Measurements from ENCODE around the gene LHX3.
A peak's percentile ranks its signal among the peaks of the same experiment; 100 is the strongest.

LHX3 gene

DNA sequence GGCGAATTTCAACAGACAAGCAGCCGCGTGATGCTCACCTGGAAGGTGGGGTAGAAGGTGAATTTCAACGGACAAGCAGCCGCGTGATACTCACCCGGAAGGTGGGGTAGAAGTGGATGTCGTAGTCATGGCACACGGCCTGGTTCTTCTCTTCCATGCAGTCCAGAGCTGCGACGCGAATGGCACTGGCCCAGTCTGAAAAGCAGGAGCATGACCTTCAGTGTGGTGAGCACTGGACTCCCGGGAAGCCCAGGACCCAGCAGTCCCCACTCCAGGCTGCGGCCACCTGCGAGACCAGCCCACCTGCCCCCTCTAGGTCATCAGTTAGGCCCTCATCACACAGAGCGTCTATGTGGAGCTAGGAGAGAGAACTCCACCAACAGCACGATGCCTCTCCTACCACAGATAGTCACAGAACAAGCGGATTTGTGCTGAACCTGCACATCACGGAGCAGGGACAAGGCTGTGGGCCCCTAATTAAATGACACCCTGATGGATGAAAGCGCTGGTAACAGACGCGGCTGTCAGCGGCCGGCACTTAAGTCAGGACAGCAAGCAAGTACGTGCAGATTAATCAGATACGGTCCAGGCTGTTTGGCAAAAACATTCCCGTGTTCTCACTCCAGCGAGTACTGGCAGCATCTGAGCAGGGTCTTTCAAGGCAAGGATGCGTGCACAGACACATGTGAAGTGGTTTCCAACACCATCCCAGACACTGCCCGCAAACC, 21.9 kb upstream of the LHX3 start:
- peaks cover 50 to 83% of the 10 kb centered on the region in 2 donors for H3K4me1 Mint-ChIP-seq

DNA sequence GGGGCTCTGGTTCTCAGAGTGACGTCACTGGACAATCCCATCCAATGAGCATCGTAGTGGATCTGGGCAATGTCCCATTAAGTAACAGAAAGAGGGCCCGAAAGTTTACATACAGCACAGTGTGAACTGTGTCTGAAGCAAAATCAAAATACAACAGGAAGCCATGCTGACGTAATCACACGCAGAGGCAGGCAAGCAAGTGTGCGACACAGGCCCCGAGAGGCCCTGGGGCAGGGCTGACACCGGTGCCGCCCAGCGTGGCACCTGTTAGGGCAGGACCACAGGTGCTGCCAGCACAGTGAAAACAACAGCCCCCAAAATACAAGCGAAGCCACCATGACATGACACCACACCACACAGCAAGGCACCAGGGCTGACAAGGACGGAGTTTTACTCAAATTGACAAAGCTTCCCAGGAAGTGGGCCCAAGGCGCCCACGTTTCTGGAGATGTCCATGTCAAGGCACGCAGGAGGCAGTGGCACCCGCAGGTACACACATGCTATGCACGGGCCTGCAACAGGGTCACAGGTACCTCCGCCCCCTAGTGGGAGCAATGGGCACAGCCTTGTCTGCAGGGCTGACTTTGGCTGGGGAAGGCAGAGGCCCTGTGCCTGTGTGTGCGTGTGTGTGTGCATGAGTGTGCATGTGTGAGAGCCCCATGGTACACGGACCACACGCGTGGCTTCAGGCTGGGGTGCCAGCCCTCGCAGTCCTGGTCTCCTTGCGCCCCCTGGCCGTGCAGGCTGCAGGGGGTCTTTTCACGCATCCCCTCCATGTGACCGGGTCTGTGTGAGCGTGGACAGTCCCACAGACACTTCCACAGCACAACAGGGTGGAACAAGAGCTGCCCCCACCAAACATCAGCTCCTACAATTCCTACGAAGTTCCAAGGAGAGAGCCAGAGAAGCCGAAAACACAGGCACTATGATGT, 21.1 kb upstream of the LHX3 start:
- ATAC-seq (replicated peaks) (peak; percentile 83), DNase-seq (peak; percentile 65)
- Mint-ChIP-seq H3K27me3 (no peaks in the 10 kb centered on the region), H3K4me1 (peaks cover 44 to 77% of the 10 kb centered on the region in 2 donors), H3K9me3 (no peaks in the 10 kb centered on the region), H3K27ac (peak overlapping the region; percentile 97), H3K36me3 (peaks cover 51 to 71% of the 10 kb centered on the region in 2 donors), H3K4me3 (peak overlapping the region; percentile 62 to 66)

More for the DNA sequence above, 21.9 kb upstream of the LHX3 start:
- Mint-ChIP-seq H3K9me3 (no peaks in the 10 kb centered on the region), H3K4me3 (peak overlapping the region in 1 of 2 donors; percentile 46), H3K27me3 (no peaks in the 10 kb centered on the region), H3K27ac (peak overlapping the region; percentile 31), H3K36me3 (peaks cover 50 to 72% of the 10 kb centered on the region in 2 donors)
- no peak for ATAC-seq (replicated peaks)
- DNase-seq = no peak

DNA sequence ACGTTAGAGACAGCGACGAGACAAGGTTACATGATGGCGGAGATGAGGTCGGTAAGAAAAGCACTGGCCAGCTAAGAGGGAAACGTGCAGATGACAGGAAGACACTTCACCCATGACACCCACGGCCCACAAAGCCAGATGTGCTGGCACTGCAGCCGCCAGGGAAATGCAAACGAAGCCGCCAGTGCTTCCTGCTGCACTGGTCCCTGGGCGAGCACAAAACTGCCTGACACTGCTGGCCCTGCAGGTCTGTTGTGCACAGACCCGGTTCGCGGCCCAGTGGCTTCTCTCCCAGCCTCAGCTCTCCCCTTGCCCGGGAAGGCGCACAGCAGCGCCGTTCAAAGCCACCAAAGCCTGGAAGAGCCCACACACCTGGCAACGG, 20.4 kb upstream of the LHX3 start:
- peak overlapping the region; percentile 62 to 66 for H3K4me3 Mint-ChIP-seq
- H3K36me3 Mint-ChIP-seq = peaks cover 50 to 71% of the 10 kb centered on the region in 2 donors
- H3K4me1 Mint-ChIP-seq = peaks cover 40 to 77% of the 10 kb centered on the region in 2 donors
- DNase-seq (peak; percentile 60), ATAC-seq (replicated peaks) (peak; percentile 79)
- H3K27ac Mint-ChIP-seq = peak overlapping the region; percentile 97
- no peaks in the 10 kb centered on the region for H3K9me3 Mint-ChIP-seq
- H3K27me3 Mint-ChIP-seq = no peaks in the 10 kb centered on the region

DNA sequence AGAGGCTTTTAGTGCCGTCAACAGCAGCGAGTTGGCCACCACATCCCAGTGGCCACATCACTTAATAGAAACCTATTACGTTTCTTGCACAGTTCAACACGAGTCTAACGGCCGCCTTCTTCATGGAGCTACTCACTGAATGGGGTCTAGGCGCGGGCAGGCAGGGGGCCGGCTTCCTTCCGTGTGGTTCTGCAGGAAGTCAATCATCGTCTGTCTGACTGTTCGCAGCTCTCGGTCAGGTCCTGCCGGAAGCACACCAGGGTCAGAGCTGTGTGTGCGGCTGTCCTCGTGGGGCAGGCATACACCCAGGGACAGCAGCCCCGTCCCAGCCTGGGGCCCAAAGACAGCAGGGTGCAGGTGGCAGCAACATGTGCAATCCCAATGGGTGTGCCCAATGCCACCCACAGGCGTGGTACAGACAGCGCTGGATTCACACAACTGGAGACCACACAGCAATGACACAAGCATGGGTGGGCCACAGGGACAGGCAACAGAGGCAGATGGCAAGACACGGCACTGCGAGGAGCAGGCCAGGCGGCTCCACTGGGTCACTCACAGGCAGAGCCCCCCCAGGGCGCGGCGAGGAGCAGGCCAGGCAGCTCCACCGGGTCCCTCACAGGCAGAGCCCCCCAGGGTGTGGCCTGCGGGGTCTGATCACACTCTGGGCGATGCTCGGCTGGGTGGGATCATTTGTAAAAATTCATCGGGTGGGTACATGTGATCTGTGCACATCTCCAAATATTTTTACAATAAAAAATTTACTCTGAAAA, 19.1 kb upstream of the LHX3 start:
- Mint-ChIP-seq H3K4me1 (peaks cover 37 to 67% of the 10 kb centered on the region in 2 donors), H3K4me3 (no peak overlapping the region), H3K9me3 (no peaks in the 10 kb centered on the region), H3K27ac (peak overlapping the region; percentile 68), H3K27me3 (no peaks in the 10 kb centered on the region), H3K36me3 (peaks cover 47 to 71% of the 10 kb centered on the region in 2 donors)
- ATAC-seq (replicated peaks) (no peak), DNase-seq (no peak)

DNA sequence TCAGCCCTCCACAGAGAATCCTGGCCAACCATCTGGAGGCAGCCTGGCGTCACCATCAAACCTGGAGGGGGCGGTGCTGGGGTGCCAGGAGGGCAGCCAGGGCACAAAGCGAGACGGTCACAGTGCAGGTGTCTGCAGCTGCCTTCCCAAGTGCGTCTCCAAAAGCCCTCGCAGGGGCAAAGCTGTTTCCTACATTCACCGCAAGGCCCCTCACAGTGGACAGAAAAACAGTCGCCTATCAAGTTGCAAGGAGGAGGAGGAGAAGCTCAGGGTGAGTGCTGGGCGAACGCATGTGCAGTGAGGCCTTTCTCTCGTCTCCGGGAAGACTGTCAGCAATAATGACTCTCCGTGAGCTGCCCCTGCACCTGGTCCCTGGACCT, 18.0 kb upstream of the LHX3 start:
- no peak overlapping the region for H3K27ac Mint-ChIP-seq
- ATAC-seq (replicated peaks) = no peak
- no peak for DNase-seq
- H3K36me3 Mint-ChIP-seq = peaks cover 52 to 80% of the 10 kb centered on the region in 2 donors
- peaks cover 28 to 55% of the 10 kb centered on the region in 2 donors for H3K4me1 Mint-ChIP-seq
- H3K4me3 Mint-ChIP-seq = no peak overlapping the region
- H3K27me3 Mint-ChIP-seq = no peaks in the 10 kb centered on the region
- H3K9me3 Mint-ChIP-seq = no peaks in the 10 kb centered on the region

DNA sequence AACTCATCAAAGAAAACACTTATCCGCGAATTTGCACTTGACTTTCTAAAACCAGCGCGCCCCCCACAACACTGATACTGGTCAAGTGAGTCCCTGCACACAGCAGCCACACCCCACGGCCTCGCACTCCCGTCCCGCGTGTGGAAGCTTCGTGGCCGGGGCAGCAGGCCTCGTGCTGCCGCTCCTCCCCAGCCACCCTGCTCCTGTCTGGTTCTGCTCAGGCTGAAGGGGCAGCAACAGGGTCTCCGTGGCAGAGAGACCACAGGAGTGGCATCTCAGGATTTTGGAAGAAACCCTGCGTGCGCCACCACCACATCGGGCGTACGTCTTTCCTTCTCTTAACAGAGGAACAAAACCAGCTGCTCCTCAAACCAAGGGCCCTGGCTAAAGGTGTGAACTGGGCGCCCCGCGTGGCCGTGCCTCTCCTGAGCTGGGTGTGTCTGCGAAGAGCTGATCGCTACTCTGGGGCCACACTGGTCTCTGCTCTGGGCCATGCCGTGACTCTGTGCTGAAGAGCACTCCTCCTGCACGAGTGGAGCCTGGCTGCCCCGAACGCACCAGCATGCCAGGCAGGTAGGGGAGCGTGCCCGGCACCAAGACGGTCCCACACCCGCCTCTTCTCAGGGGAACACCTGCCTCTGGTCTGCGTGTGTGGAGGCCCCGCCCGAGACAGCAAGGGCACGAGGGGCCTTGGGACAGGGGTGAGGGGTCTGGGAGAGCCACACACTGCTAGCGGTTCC, 17.4 kb upstream of the LHX3 start:
- ATAC-seq (replicated peaks) = no peak
- DNase-seq = no peak
- H3K27me3 Mint-ChIP-seq = no peaks in the 10 kb centered on the region
- no peak overlapping the region for H3K4me3 Mint-ChIP-seq
- H3K9me3 Mint-ChIP-seq = no peaks in the 10 kb centered on the region
- H3K36me3 Mint-ChIP-seq = peaks cover 52 to 76% of the 10 kb centered on the region in 2 donors
- no peak overlapping the region for H3K27ac Mint-ChIP-seq
- peaks cover 23 to 50% of the 10 kb centered on the region in 2 donors for H3K4me1 Mint-ChIP-seq

DNA sequence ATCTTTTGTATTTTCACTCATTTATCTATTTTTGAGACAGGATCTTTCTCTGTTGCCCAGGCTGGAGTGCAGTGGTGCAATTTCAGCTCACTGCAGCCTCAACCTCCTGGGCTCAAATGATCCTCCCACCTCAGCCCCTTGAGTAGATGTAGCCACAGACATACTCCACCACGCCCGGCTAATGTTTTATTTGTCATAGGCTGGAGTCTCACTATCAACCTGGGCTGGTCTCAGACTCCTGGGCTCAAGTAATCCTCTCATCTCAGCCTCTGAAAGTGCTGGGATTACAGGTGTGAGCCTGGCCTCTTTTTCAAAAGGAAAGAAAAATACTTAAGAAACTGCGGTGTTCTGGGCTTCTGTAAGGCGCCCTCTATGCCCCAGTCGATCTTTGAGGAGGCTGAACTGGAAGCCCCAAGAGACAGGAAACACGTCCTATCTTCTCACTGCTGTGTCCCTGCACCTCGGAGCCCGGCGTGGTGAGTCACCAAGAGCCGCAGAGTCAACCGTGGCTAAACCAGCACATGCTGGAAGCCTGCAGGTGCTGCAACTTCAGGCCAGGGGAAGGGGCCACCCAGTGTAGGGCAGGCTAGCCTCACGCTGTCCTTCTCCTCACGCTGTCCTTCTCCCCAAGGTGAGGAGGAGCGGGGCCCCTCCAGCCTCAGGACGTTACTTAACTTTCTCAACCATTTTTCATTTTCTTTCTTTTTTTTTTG, 15.2 kb upstream of the LHX3 start:
- ATAC-seq (replicated peaks) = no peak

DNA sequence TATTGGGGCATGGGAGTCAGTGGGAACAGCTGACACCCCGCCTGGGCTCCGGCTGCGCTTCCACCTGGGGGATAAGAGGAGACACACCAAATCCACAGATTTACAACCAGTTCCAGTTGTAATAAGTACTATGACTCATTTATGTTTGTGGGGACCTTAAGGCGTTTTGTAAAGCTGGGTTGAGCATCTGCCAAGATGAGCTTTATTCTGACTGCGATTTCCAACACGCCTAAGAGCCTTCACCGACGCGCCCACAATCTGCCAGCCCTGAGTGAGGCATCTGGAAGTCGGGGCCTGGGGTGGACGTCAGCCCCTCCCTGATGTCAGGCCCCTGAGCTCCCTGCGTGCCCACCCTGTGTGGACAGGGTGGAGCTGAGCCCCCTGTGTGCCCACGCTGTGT, 14.3 kb upstream of the LHX3 start:
- H3K4me1 Mint-ChIP-seq = peaks cover 5 to 26% of the 10 kb centered on the region in 2 donors
- DNase-seq (no peak), ATAC-seq (replicated peaks) (no peak)
- no peaks in the 10 kb centered on the region for H3K9me3 Mint-ChIP-seq
- peaks cover 58 to 72% of the 10 kb centered on the region in 2 donors for H3K36me3 Mint-ChIP-seq
- no peaks in the 10 kb centered on the region for H3K27me3 Mint-ChIP-seq
- H3K27ac Mint-ChIP-seq = no peak overlapping the region
- H3K4me3 Mint-ChIP-seq = no peak overlapping the region

More for the DNA sequence above, 15.2 kb upstream of the LHX3 start:
- Mint-ChIP-seq H3K36me3 (peaks cover 51 to 66% of the 10 kb centered on the region in 2 donors), H3K27ac (peak overlapping the region; percentile 67), H3K9me3 (no peaks in the 10 kb centered on the region), H3K27me3 (no peaks in the 10 kb centered on the region), H3K4me1 (peaks cover 6 to 33% of the 10 kb centered on the region in 2 donors), H3K4me3 (no peak overlapping the region)
- DNase-seq = no peak

DNA sequence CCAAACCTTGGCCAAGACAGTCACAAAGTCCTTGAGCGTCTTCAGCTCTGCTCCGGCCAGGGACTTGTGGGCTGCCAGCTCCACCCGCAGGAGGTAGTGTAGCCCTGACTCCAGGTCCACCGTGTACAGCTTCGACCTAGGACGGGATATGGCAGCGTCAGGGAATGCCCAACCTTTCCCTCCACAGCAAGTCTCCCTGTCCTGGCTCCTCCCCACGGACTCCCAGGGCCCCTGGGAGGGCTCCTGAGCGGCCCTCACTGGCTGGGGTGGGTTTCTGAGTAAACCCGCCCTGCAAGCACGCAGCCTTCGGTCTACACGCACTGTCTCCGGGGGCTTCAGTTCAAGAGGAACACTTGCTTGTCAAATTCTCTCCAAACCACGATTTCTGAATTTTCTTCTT, 13.7 kb upstream of the LHX3 start:
- no peaks in the 10 kb centered on the region for H3K27me3 Mint-ChIP-seq
- ATAC-seq (replicated peaks) = no peak
- peaks cover 3 to 21% of the 10 kb centered on the region in 2 donors for H3K4me1 Mint-ChIP-seq
- no peak overlapping the region for H3K27ac Mint-ChIP-seq
- no peak overlapping the region for H3K4me3 Mint-ChIP-seq
- H3K9me3 Mint-ChIP-seq = no peaks in the 10 kb centered on the region
- peaks cover 58 to 73% of the 10 kb centered on the region in 2 donors for H3K36me3 Mint-ChIP-seq
- no peak for DNase-seq

DNA sequence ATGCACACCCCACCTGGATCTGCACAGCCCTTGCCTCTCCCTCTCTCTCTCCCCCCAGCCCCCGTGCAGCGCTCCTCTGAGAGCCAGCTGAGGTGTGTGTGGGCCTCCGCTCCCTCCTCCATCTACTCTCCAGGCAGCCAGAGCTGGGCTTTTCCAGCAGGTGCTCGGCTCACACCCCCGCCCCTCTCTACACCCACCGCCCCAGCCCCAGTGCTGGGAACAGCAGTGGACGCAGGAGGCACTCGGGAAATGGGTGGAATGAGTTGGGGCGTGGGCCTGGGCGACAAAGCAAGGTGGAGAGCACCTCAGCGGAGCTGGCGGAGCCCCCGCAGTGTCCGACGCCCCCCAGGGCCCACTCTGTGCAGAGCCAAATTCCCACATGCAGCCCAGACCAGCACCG, 13.3 kb upstream of the LHX3 start:
- ATAC-seq (replicated peaks) (no peak), DNase-seq (no peak)
- Mint-ChIP-seq H3K27me3 (no peaks in the 10 kb centered on the region), H3K4me3 (no peak overlapping the region), H3K27ac (no peak overlapping the region), H3K4me1 (peaks cover 3 to 21% of the 10 kb centered on the region in 2 donors), H3K36me3 (peaks cover 55 to 72% of the 10 kb centered on the region in 2 donors), H3K9me3 (no peaks in the 10 kb centered on the region)

DNA sequence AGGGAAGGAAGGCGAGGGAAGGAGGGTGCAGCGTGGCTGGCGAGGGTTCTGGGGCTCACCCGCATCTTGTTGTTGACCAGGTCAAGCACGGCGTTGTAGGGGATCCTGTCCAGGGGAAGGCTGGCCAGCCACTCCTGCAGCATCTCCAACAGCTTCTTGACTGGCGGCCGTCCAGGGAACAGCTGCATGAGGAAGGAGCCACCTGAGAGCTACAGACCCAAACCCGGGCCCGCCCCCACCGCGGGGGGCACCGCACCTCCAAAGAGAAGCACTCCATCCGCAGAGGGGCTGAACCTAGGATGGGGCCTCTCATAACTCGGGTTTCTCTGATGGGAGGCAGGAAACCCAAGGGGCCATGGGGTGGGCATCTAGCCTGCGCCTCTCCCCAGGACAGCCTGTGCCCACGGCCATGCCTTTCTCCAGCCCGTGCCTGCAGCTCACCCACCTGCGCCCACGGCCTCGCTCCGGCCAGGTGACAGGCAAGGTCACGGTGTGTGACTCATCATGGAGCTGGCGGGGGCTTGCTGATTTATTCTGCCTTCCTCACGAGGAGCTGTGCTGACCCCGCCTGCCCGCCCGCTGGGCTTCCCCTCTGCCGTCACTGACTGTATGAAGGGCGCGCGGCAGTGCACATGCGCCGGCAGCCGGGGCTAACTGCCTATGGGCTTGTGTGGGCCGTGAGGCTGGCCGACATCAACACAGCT, 11.8 kb upstream of the LHX3 start:
- Mint-ChIP-seq H3K27ac (no peak overlapping the region), H3K36me3 (peaks cover 51 to 71% of the 10 kb centered on the region in 2 donors), H3K27me3 (no peaks in the 10 kb centered on the region)

DNA sequence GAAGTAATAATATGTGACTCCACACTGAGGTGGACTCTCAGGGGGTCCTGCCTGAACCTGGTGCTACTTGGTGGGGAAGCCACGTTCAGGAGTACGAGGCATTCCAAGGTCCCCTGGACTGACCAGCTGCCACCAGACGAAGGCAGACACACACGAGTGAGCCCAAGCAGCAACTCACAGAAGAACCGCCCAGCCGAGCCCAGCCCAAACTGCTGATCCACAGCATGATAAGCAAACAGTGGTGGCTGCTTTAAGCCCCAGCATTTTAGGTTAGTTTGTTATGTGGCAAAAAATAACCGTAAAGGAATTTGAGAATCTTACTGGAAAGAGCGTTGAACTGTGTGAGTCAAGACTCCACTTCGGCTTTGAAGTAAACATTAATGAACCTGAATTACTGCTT, 8.8 kb upstream of the LHX3 start:
- ATAC-seq (replicated peaks) (no peak), DNase-seq (no peak)
- H3K27ac Mint-ChIP-seq = no peak overlapping the region
- H3K27me3 Mint-ChIP-seq = no peaks in the 10 kb centered on the region
- H3K36me3 Mint-ChIP-seq = peaks cover 55 to 64% of the 10 kb centered on the region in 2 donors
- no peak overlapping the region for H3K4me3 Mint-ChIP-seq
- H3K9me3 Mint-ChIP-seq = no peaks in the 10 kb centered on the region
- H3K4me1 Mint-ChIP-seq = peaks cover 7 to 14% of the 10 kb centered on the region in 2 donors

More for the DNA sequence above, 11.8 kb upstream of the LHX3 start:
- Mint-ChIP-seq H3K4me3 (no peak overlapping the region), H3K4me1 (peaks cover 7 to 23% of the 10 kb centered on the region in 2 donors), H3K9me3 (no peaks in the 10 kb centered on the region)
- DNase-seq = no peak
- no peak for ATAC-seq (replicated peaks)

All from stimulated activated naive B cell treated with anti-CD40 and anti-IgM and Interleukin-4, amounts not matched to agents 10 μg/mL and 1 μg/mL and 100 μg/mL, for 72 hours (primary cell).